ENCODE data around the gene FTH1.

Gene FTH1

GRCh38 chr11:61918938-61919704 is 48.3 kb downstream of the FTH1 start:
- Histone ChIP-seq H3K4me3 (ENCODE audit: low read depth, low read length) (no peak overlapping the region), H3K27ac (ENCODE audit: low read depth, low read length) (no peak overlapping the region), H3K36me3 (ENCODE audit: control insufficient read depth, insufficient read depth, low read length) (no peaks in the 10 kb centered on the region), H3K27me3 (ENCODE audit: control insufficient read depth, insufficient read depth, low read length) (peaks cover 23% of the 10 kb centered on the region), H3K9me3 (ENCODE audit: control insufficient read depth, insufficient read depth, low read length) (no peaks in the 10 kb centered on the region), H3K9ac (ENCODE audit: low read depth, low read length) (no peak overlapping the region), H3K4me1 (ENCODE audit: control insufficient read depth, insufficient read depth, low read length) (peaks cover 17% of the 10 kb centered on the region)

DNA sequence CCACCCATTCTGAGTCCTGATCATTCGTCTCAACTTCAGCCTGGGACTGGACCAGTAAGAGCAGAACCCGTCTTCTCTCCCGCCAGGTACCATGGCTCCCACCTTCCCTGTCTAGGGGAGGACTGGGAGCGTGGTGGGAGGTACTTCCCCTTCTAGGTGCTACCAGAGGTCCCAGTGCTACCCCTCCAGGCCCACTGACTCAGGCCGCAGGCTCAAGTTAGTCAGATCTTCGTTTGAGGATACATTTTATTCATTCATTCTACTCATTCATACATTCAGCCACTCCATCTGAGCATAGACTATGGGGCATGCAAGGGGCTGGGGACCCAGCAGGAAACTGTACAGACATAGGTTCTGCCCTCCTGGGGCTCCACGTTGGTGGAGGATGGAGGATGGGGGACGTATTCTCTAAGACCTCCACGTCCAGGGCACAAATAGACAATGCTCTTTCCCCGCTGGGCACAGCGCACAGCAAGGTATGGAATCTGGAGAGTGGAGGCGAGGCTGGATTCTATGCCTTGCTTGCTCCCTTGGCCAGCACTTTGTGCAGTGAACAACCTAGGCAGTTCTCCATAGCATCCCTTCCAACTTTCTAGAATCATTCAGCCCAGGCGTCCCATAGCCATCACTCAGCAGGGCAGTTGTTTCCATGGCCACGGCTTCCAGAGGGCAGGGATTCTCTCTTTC is 49.0 kb downstream of the FTH1 start:
- Histone ChIP-seq H3K4me1 (ENCODE audit: control insufficient read depth, insufficient read depth, low read length) (peaks cover 10% of the 10 kb centered on the region), H3K27ac (ENCODE audit: low read depth, low read length) (no peak overlapping the region), H3K27me3 (ENCODE audit: control insufficient read depth, insufficient read depth, low read length) (peaks cover 23% of the 10 kb centered on the region), H3K9me3 (ENCODE audit: control insufficient read depth, insufficient read depth, low read length) (no peaks in the 10 kb centered on the region), H3K36me3 (ENCODE audit: control insufficient read depth, insufficient read depth, low read length) (no peaks in the 10 kb centered on the region), H3K4me3 (ENCODE audit: low read depth, low read length) (no peak overlapping the region), H3K9ac (ENCODE audit: low read depth, low read length) (no peak overlapping the region)

DNA sequence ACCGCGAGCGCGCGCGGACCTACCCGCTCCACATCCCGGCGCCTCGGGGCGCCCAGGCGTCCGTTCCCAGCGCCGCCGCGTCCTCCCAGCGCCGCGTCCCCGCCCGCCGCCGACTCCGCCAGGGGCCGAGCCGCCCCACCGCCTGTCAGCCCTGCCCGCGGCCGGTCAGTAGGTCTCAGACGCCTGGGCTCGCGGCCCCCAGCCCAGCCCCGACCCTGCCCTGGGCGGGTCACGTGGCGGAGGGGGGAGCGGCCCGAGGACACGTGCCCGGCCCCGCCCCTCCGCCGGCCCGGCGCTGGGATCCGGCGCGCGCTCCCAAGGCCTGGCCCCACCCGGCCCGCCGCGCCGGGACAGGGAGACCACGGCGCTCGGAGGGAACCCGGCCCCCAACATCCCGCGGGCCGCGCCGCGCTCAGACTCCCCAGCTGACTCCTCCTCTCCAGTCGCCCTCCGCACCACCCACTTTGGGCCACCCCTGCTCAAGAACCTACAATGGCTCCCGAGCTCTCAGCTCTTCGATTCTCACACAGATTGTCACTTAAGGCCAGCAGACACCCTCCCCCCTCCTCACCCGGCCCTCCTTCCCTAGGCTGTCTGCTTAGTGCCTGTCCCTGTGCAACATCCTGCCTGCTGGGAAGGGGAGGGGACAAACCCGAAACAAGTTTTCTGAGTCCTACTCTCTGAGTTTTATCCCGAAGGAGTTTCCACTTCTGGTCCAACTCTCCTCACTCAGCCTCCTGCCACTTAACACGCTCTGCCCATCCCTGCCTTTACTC is 49.9 kb downstream of the FTH1 start, which contains the start of gene RAB3IL1:
RAB3IL1 (minus strand) TSS at position 233 of the 776 bp plus-strand sequence; CDS start at position 34, 199 bp downstream.
- H3K4me3 ChIP-seq (ENCODE audit: low read depth, low read length) = peak within 1 kb of the TSS; percentile 69
- no peak within 1 kb of the TSS; the same call in 1 of the 2 replicates for H3K9ac ChIP-seq (ENCODE audit: low read depth, low read length)
- H3K36me3 ChIP-seq (ENCODE audit: control insufficient read depth, insufficient read depth, low read length) = no peaks in the 10 kb centered on the region
- H3K9me3 ChIP-seq (ENCODE audit: control insufficient read depth, insufficient read depth, low read length) = no peaks in the 10 kb centered on the region
- H3K27ac ChIP-seq (ENCODE audit: low read depth, low read length) = no peak within 1 kb of the TSS
- peaks cover under 1% of the 10 kb centered on the region; the same call in 1 of the 2 replicates for H3K4me1 ChIP-seq (ENCODE audit: control insufficient read depth, insufficient read depth, low read length)
- H3K27me3 ChIP-seq (ENCODE audit: control insufficient read depth, insufficient read depth, low read length) = peaks cover 23% of the 10 kb centered on the region

DNA sequence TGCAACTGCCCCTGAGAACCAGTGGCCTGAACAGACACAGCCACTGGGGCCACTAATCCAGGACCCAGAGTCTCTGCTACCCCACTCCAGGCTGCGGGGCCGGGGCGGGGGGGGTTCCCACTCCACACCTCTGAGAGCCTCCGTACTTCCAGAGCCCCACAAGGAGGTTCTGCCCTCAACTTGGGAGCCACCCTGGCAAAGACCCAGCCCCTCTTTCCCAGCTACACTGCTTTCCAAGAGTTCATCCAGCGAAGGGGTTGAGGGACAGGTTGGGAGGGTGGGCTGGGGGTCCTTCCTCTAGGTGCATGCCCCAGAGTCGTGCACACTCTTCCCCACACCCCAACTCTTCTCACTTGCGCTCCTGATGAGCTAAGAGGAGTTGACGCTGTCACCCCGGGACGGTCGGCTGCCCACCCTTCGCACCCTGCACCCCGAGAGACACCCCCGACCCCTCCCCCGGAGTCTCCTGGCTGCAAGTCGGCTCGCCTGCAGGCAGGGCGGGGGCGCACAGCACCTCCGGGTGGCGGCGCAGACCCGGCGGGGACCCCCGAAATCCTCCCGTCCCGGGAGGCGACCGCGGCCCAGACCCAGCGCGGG is 50.6 kb downstream of the FTH1 start:
- H3K9ac ChIP-seq (ENCODE audit: low read depth, low read length) = no peak overlapping the region
- H3K4me1 ChIP-seq (ENCODE audit: control insufficient read depth, insufficient read depth, low read length) = no peaks in the 10 kb centered on the region; the same call in 1 of the 2 replicates
- no peak overlapping the region for H3K27ac ChIP-seq (ENCODE audit: low read depth, low read length)
- H3K27me3 ChIP-seq (ENCODE audit: control insufficient read depth, insufficient read depth, low read length) = peaks cover 23% of the 10 kb centered on the region
- H3K36me3 ChIP-seq (ENCODE audit: control insufficient read depth, insufficient read depth, low read length) = no peaks in the 10 kb centered on the region
- H3K9me3 ChIP-seq (ENCODE audit: control insufficient read depth, insufficient read depth, low read length) = no peaks in the 10 kb centered on the region
- peak overlapping the region; percentile 69 for H3K4me3 ChIP-seq (ENCODE audit: low read depth, low read length)

- Histone ChIP-seq H3K4me1 (ENCODE audit: control insufficient read depth, insufficient read depth, low read length) (no peaks in the 10 kb centered on the region; the same call in 1 of the 2 replicates), H3K9me3 (ENCODE audit: control insufficient read depth, insufficient read depth, low read length) (no peaks in the 10 kb centered on the region), H3K4me3 (ENCODE audit: low read depth, low read length) (no peak overlapping the region), H3K36me3 (ENCODE audit: control insufficient read depth, insufficient read depth, low read length) (no peaks in the 10 kb centered on the region), H3K27me3 (ENCODE audit: control insufficient read depth, insufficient read depth, low read length) (peaks cover 23% of the 10 kb centered on the region), H3K27ac (ENCODE audit: low read depth, low read length) (no peak overlapping the region), H3K9ac (ENCODE audit: low read depth, low read length) (no peak overlapping the region)
These were observed 52.8 kb downstream of the FTH1 start for GRCh38 chr11:61914471-61915171.
